ENCODE results near the gene ADM.

The ADM gene

GRCh38 chr11:10267821-10268220 lies 37.1 kb upstream of the ADM start:
- no peak for TF ChIP-seq CTCF (IDR thresholded peaks at IDR 0.05; ENCODE audit: borderline replicate concordance, insufficient read depth, low read depth, low read length)
- H3K4me3 ChIP-seq (ENCODE audit: low read depth, low read length): no peak overlapping the region

GRCh38 chr11:10268746-10269488 lies 36.0 kb upstream of the ADM start:
- H3K4me3 ChIP-seq (ENCODE audit: low read depth, low read length): no peak overlapping the region
- TF ChIP-seq CTCF (IDR thresholded peaks at IDR 0.05; ENCODE audit: borderline replicate concordance, insufficient read depth, low read depth, low read length): no peak

GRCh38 chr11:10272132-10272531 lies 32.7 kb upstream of the ADM start:
- H3K4me3 ChIP-seq (ENCODE audit: low read depth, low read length): no peak overlapping the region
- no peak for TF ChIP-seq CTCF (IDR thresholded peaks at IDR 0.05; ENCODE audit: borderline replicate concordance, insufficient read depth, low read depth, low read length)

DNA sequence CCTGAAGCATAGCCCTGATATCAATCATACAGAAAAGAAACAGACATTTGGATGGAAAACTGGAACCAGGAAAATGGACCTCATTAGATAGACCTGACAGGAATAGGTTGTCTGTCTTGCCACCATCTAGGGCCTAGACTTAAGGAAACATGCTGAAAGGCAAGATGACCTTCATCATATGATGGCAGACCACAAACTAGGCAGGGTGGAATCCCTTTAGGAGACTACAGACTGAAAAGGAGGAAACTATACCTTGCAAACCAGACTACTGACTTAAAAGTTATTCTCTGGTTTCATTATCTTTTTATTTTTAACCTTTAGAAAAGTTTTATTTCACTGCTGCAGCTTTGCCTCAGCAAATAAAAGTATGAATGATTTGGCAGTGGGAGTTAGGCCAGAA lies 31.1 kb upstream of the ADM start:
- no peak overlapping the region for H3K4me3 ChIP-seq (ENCODE audit: low read depth, low read length)
- no peak for TF ChIP-seq CTCF (IDR thresholded peaks at IDR 0.05; ENCODE audit: borderline replicate concordance, insufficient read depth, low read depth, low read length)

GRCh38 chr11:10274726-10275125 lies 30.1 kb upstream of the ADM start:
- H3K4me3 ChIP-seq (ENCODE audit: low read depth, low read length): no peak overlapping the region
- no peak for TF ChIP-seq CTCF (IDR thresholded peaks at IDR 0.05; ENCODE audit: borderline replicate concordance, insufficient read depth, low read depth, low read length)

GRCh38 chr11:10275714-10276113 lies 29.2 kb upstream of the ADM start:
- H3K4me3 ChIP-seq (ENCODE audit: low read depth, low read length): no peak overlapping the region
- no peak for TF ChIP-seq CTCF (IDR thresholded peaks at IDR 0.05; ENCODE audit: borderline replicate concordance, insufficient read depth, low read depth, low read length)

DNA sequence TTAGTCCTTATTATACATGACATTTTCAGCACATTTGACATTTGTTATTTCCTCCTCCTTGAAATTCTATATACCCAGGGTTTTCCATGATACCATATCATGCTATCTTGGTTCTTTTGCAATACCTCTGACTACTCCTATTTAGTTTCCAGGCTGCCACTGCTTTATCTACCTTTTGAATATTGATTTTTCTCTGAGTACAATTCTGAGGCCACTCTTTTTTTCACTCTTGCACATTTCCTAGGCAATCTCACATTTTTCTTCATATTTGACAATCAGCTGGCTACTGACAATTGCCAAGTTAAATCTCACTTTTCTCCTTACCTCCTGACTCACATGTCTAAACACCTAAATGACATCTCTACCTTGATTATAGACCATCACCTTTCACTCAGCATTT lies 22.8 kb upstream of the ADM start:
- TF ChIP-seq CTCF (IDR thresholded peaks at IDR 0.05; ENCODE audit: borderline replicate concordance, insufficient read depth, low read depth, low read length): no peak

More for the DNA sequence above, 22.8 kb upstream of the ADM start:
- H3K4me3 ChIP-seq (ENCODE audit: low read depth, low read length): no peak overlapping the region
